PFSK-1 (cell line): ENCODE results near the gene LMO7.

Experiments
- FOXP2 ChIP-seq: optimal IDR thresholded peaks from 2 replicates; pipeline ENCODE3; 2011; ENCODE audit warnings: borderline replicate concordance, control low read depth, inconsistent platforms; ENCODE audit not compliant: insufficient read depth; ENCODE audit errors: extremely low read length, extremely low read depth
- POLR2AphosphoS5 ChIP-seq: IDR thresholded peaks from 2 replicates; pipeline ENCODE4 v1.6.1; 2012; ENCODE audit warnings: low read depth, mild to moderate bottlenecking, control low read depth, low read length, moderate library complexity
- REST ChIP-seq, 2 experiments: IDR thresholded peaks; 2 replicates each; pipeline versions ENCODE4 v1.6.1 to v1.8.0; 2011 to 2012; ENCODE audit warnings: low read depth in 2 of 2, low read length in 2 of 2, control low read depth in 1 of 2, inconsistent platforms in 1 of 2, mild to moderate bottlenecking in 1 of 2, moderate library complexity in 1 of 2; ENCODE audit not compliant: insufficient read depth in 1 of 2
- SIN3A ChIP-seq: IDR thresholded peaks from 2 replicates; pipeline ENCODE4 v1.6.1; 2012; ENCODE audit warnings: mild to moderate bottlenecking, low read length, moderate library complexity, borderline replicate concordance; ENCODE audit not compliant: insufficient read depth
- TAF1 ChIP-seq: IDR thresholded peaks from 2 replicates; pipeline ENCODE4 v1.6.1; 2012; ENCODE audit warnings: low read length, control low read depth, borderline replicate concordance; ENCODE audit not compliant: insufficient read depth

Gene LMO7

GRCh38 chr13:75795274-75795673 lies 159.1 kb downstream of the LMO7 start:
- no peak for TF ChIP-seq SIN3A
- TF ChIP-seq POLR2AphosphoS5, result no peak
- TF ChIP-seq FOXP2, result no peak
- no peak for TF ChIP-seq REST (IDR thresholded peaks at IDR 0.05; ENCODE audit: insufficient read depth in 1 of 2, low read depth in 2 of 2, low read length in 2 of 2)
- TF ChIP-seq TAF1, result no peak

GRCh38 chr13:75796825-75797224 lies 160.7 kb downstream of the LMO7 start:
- TF ChIP-seq TAF1 (no peak), POLR2AphosphoS5 (no peak), SIN3A (no peak), FOXP2 (no peak), REST (IDR thresholded peaks at IDR 0.05; ENCODE audit: insufficient read depth in 1 of 2, low read depth in 2 of 2, low read length in 2 of 2) (no peak)

- TF ChIP-seq FOXP2 (no peak), SIN3A (no peak), TAF1 (no peak), REST (IDR thresholded peaks at IDR 0.05; ENCODE audit: insufficient read depth in 1 of 2, low read depth in 2 of 2, low read length in 2 of 2) (no peak), POLR2AphosphoS5 (no peak)
These were observed 161.1 kb downstream of the LMO7 start for GRCh38 chr13:75797239-75797638.

GRCh38 chr13:75797719-75798118 lies 161.6 kb downstream of the LMO7 start:
- TF ChIP-seq SIN3A (no peak), REST (IDR thresholded peaks at IDR 0.05; ENCODE audit: insufficient read depth in 1 of 2, low read depth in 2 of 2, low read length in 2 of 2) (no peak), POLR2AphosphoS5 (no peak), TAF1 (no peak), FOXP2 (no peak)

GRCh38 chr13:75798353-75799255 lies 162.5 kb downstream of the LMO7 start:
- TF ChIP-seq POLR2AphosphoS5 (no peak), SIN3A (no peak), FOXP2 (no peak), REST (IDR thresholded peaks at IDR 0.05; ENCODE audit: insufficient read depth in 1 of 2, low read depth in 2 of 2, low read length in 2 of 2) (no peak), TAF1 (no peak)
